Inflammatory macrophage treated with lipopolysaccharide for 1 hour (primary cell): ENCODE data around the gene SEMA3C.

Experiments used
- DNase-seq, 2 donors: peaks; one replicate each; pipeline ENCODE4 v3.0.0-alpha.2; 2020 to 2022

SEMA3C gene

DNA sequence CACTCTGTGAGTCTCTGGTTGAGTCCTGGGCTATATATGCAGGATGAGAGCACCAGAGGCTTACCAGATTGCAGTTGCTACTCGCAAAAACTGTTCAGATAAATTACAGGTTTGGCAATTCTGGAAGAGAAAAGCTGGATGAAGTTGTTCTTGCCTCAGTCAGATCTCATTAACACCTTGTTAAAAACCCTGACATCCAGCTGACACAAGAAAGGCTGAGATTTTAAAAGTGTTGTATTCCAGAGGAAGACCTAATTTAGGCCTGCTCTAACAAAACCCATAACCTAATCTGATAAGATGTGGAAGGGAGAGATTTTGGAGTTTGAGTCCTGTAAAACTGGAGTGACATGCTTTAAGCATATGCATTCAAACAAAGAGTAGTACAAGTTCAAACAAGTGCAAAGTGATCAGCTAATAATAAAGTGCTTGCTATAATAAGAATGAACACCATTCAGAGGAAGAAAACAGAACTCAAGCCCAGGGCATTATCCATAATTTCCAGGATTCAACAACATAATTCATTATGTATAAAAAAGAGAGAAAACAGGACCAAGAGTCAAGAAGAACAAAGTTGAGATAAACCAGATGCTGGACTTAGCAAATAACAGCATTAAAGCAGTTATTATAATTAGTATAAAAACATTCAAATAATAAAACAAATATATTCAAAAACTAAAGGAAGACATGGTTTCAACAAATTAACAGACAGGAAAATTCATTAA, 144.9 kb downstream of the SEMA3C start:
- DNase-seq: no peak

DNA sequence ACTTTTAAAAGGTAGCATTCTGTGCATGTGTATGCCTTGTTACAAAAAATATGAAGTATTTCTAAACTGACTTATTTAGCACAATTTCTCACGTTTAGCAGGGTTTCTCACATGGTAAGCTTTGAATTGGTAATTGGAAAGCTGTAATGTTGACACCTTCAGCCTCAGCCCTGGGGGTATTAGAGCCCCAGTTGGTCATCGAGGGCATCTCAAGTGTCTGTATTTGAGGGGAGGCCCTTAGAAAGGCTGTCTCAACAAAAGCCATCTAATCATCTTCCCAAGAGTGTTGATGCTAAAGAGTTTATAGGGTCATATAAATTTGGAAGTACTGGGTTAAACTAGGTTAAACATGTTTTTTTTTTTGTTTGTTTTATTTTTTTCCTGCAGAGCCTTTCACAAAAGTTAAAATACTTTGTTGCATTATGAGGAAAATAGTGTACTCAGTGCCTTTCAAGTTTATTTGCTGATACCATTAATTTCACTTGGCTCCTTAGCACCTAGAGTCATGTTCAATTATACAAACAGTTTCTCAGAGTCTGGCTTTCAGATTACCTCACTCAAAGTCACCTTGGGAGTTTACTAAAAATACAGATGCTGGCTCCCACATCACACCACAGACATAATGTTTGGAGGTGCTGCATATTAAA, 146.4 kb downstream of the SEMA3C start:
- no peak for DNase-seq

DNA sequence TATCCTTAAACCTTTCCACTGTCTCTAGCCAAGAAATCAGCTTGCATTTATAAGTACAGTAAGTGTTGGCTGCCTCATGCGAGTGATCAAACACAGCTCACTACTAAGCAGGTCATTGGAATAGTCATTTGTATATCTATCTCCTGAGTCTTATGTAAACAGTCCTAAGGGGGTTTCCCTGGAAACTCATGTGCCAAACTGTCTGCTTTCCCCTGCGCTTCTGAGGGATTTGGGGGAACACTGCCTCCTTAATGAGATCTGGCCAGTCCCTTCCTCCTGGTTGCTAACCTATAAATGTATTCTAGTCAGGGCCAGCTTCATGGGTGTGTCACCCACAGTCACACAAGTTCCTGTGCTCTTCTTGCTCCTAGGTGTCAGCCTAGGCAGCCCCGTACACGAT, 147.3 kb downstream of the SEMA3C start:
- peak in 1 of 2 donors; percentile 48 for DNase-seq

DNA sequence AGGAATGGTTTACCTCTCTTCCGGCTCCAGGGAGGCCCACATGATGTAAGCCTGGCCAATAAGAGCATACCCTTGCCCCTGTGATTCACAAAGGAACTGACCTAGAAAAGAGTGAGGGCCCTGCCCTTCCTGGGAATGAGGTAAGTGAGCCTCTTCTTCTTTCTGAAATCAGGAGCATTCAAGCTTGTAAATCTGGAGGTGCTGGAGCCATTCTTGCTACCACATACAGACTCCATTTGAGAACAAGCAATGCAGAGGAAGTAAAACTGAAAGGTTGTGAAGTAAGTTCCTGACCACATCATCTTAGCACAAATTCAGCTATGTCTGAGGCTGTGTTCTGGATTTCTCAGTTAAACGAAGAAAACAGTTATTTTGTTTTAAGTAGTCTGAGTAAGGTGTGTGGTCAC, 148.2 kb downstream of the SEMA3C start:
- DNase-seq: peak; percentile 28 to 36

DNA sequence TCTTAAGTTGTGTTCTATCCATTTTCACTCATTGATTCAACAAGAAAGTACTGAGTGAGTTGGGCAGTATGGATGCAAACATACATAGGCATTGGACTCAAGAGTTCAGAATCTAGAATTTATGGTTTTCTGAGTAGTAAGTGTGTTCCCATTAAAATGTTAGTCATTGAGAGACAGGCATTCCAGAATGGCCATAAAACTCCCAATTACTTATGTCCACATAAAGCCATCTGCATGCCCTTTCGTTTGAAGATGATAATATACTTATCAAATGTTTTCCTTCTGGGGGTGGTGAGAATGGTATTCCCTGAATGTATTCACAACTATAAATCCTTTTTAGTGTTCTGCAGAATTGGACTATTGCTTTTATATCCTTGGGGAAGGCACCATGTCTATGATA, 148.8 kb downstream of the SEMA3C start:
- no peak for DNase-seq

DNA sequence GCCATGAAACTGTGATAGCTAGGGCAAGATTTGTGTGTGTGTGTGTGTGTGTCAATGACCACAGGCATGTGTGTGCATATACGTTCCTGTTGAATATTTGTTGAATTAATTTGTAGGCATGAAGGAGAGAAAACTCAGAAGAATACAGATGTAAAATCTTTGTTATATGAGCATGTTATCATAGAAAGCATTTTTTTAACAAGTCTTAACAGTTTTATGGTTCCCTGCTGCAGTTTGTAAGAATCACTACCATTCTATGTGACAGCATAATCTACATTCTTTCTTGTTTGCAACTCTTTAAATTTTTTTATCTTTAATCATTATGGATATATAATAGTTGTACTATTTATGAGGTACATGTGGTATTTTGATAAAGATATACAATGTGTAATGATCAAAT, 150.1 kb downstream of the SEMA3C start:
- no peak for DNase-seq

DNA sequence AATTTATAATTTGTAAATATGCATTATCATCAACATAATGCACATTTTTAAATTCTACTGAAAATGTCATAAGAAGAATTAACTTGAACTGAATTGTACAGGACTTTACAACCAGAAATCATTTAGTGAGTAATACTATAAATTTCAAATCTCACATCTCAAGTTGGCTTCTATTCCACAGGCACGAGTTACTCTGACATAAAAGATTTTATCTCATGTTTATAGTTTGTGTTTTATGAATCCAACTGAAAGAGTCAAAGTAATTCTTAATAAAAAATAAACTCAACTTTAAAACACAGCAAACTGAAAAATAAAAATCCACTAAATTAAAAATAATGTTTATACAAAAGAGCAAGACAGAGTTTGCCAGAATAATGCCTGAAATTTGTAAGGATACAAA, 151.2 kb downstream of the SEMA3C start:
- DNase-seq: no peak

DNA sequence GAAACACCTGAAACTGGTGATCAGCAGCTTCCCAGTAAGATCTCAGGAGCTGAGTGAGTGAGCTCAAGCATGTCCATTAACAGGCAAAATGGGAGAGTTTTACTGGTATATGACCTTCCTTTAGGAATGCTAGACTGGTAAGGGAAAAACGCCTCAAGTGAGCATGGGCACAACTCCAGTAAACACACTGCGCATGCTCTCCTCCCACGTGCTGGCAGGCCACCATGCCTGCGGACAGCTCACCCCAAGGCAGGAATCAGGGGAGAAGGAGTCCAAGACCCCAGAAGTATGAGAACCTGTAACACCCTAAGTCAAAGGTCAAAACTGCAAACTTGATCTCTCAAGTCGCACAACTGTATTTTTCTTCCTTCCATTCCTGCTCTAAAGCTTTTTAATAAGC, 152.1 kb downstream of the SEMA3C start:
- no peak for DNase-seq

DNA sequence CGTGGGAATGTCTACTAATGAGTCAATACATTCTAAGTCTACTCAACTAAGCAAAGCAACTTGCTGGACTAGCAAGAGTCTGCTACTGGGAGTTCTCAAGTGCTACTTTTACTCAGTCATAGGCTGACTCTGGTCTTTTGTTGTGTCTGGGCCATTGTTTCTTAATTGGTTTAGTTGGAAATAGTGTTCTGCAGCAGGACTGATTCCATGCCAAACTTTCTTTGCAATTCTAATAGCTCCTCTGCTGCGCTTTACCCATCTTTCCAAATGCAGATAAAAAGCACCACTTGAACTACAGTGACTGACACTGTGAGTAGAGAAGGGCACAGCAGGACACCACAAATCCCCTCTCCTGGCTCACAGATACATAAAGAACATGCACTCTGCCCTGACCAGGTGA, 154.7 kb downstream of the SEMA3C start:
- no peak for DNase-seq

DNA sequence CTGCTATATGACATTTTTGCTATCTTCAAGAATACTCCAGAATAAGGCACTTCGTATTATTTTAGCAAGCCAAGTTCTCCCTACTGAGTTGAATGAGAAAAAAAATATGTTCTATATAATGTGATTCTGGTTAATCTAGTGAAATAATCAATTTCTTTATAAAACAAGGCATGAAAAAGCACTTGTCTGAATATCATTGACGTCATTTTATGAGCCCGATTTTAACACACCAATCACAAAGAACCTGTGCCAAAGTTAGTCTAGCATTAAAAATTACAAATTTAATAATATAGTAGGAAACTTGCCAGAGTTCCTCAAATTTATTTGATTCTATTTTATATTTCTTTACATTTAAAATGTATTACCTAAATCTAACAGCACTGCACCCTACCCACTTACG, 155.1 kb downstream of the SEMA3C start:
- no peak for DNase-seq

DNA sequence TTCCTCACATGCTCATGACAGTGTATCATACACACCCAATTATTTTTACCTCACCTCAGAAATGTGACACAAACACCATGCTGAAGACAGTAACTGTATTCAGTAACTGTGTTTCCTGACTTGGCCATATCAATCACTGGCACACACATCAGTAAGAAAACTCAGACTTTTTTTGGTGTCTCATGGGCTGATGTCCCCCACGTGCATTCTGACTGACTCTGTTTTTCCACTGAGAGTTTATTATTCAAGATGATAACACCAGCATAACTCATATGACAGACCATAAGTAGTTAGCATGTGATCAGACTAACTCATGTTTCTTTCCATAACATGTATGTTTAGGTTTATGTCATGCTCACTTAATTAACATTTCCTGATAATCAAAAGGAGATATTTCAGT, 155.6 kb downstream of the SEMA3C start:
- no peak for DNase-seq

DNA sequence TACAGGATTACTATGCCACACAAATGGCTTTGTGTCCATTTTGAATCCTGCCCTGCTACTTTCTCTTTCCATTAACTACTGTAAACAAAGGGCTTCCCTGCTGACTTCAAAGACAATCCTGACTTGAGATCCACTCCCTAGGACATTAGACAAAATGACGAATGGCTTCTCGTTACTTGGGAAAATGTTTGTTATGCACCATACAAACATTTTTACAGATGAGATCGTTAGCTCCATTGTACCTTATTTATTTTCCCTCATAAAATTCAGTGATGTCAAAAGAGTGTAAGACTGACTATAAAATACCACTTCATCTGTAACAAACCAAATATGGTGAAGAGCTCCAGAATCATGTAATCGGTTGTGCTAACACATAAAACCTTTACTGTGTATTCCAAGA, 158.6 kb downstream of the SEMA3C start:
- no peak for DNase-seq

DNA sequence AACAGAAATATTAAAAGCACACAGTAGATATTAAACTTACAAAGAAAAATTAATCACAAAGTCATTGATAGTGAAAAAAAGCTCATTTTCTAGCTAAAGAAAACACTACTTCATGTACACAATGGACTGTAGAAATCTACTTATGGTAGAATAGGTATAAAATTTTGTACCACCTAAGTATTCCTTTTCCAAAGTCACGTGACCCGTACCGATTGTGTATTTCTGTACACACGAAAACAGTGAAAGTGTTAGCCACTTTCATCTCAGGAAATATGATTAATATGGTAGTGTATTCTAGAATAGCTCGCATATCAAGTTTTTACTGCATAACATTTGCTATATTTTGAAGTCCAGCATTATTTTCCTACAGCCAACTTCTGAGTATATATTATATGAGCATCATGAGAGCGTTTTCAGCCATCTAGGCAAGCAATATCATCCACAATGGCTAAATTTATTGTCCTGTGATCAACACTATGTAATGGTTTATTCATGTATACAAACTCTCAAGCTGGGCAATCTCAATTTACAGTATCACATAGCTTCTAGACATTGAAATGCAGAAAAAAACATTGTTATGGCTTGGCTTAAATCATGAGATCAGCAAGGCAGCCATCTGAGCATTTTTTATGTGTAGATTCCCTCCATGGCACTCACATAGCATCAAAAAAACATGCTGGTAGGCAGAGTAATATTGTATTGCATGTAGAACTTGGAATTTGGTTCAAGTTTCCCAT, 165.7 kb downstream of the SEMA3C start:
- DNase-seq: no peak

DNA sequence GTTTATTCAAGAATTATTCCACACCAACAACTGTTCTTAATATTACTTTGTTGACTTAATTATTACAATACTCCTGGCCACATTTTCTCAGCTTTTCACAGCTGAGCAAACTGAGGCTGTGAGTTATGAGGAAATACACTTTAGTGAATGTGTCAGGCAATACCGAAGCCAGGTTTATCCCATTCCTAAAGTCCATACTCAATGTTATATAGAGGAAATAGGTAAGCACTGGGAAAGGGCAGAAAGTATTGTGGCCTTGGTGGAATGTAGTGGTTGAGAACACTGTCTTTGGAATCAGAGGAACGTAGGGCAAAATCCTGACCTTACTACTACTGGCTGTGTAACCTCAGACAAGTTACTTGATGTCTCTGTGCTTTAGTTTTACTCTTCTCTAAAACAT, 169.6 kb downstream of the SEMA3C start:
- no peak for DNase-seq

DNA sequence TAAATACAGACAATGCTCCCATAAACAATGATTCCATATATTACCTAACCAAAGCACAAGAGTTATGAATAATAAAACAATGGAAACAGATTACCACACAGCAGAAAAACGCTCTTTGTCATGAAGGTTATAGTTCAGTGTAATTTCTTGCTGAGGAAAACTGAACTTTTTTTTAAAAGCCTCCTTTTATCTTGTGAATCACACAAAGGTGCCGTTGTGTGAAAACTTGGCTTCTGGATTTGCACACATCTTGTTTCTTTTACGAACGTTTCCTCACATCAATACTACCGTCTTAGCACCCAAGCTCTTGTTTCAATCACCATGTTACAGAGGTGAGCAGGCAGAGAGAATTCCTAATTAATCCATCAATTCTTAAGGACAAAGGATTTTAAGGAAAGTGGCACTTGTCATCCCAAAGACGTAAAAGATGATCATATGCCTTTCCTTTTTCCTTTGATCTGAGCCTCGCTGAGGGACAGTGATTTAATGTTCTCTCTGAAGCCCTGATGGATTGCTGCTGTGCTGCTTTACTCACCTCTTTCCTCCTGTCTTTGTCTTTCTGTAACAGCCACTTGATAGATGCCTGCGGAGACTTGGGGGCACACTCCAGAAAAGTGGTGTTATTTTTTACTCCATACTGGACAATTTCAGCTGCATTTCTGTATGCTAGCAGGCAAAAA, 170.3 kb downstream of the SEMA3C start:
- no peak for DNase-seq

DNA sequence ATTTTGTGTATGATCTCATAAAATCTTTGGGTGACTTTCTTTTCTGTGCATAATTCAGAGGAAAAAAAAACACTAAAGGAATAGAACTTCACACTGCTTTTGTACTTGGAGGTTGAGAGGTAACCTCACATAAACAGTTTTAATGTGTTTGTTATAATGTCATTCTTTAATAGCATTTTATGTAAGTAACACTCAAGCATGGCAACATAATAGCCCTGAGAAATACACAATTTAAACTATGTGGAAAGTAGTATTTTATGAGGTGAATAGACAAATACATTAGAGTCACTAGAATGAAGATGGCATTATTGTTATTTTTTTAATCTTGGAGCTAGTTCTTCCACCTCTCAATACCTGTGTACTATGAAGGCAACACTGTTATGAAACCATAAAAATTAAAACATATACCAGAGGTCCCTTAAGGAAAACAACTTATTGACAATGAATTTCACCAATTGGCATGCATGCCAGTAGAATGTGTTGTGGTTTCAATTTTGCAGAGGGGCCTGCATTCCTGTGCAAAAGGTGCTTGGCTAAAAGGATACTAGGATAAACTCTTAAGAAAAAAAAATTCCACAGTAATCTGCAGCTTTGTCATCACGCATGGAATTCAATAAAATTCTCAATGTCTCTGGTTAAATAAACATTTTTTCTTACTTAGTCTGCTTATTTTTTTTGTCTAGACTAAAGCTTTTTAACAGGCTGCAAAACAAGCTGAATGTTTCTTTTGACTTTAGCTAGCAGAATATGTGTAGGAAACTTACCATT, 177.9 kb downstream of the SEMA3C start:
- no peak for DNase-seq

DNA sequence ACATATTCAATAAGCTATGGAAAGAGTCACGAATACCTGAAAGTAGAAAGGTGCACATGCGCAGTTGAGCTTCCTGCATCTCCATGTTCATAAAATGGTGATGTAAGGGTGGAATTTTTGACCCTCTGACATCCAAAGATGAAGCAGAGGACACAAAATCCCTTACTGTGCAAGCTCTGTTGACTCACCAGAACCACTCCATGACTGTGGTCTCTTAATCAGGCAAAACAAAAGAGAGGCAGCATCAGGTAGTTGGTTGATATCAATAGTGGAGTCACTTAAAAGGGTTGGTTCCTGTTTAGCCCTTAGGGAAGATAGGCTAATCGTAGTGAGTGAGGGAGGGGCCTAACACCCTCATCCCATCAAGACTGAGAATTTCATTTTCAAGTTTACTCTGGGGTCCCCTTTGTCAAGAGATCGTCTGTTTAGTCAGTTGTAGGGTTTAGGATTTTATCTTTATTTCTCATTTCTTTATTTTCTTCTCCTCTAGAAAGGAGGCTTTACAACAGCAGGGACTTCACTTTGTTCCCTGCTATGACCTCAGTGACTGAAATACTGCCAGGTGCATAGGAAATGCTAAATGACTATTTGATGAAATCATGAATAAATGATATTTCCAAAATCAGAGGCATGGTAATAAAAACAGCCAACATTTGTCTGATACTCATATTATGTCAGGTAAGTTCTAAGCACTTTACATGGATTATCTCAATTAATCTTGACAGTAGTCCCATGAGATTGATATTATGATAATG, 182.3 kb downstream of the SEMA3C start:
- no peak for DNase-seq

DNA sequence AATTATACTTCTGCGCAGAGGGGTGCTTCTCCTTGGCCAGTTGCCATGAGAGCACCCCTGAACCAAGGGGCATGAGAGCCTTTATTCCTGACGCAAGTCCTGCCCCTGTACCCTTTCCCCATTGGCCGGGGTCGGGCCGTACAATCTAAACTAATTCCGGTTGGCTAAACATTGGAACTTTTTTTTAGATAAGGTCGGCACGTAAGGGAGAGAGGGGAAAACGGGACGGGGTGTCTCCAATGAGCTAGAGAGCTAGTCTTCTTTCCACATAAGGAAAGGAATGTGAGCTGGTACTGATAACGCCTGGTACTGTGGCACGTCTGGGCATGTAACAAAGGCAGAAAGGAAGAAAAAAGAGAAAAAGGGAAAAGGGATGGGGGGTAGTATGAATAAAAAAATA, 183.5 kb downstream of the SEMA3C start:
- no peak for DNase-seq

DNA sequence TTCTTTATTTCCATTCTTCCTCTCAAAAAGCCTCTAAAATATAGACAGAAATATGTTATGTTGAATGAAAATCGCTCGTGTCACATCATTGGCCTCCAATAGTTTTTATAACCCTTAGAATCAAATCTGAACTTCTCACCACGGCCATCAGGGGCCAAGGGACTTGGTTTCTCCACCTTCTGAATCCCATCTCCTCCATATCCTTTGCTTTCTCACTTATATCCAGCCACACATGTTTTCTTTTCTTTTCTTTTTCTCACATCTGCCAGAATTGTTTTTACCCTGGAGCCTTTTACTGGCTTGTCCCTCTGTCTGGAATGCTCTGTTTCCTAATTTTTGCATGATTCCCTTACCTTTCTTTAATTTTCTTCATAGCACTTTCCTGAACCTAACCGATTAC, 184.8 kb downstream of the SEMA3C start:
- no peak for DNase-seq

DNA sequence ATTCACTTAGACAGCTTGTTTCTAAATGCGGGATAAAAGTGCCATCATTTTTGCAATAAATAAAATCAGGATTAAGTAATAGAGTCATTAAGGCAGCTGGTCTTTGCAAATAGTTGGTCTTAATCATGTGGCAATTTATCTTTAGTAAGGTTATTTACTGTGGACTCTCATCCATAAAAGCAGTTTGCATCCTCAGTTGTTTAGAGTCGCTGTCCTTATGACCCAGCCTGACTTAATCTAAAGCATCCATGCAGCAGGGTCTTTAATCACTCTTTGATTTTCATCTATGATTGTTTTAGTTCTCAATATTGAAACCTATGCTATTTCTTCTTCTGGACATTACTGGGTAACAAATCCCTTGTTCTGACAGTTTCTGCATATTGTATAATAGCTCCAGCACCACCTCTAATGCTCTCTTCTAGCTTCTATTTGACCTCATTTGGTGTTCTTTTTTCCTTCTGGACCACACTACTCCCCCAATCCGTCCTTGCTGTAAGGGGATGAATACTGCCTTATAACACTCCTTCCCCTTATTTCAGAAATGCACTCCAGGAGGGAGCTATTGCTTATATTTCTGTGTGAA, 185.4 kb downstream of the SEMA3C start:
- no peak for DNase-seq

DNA sequence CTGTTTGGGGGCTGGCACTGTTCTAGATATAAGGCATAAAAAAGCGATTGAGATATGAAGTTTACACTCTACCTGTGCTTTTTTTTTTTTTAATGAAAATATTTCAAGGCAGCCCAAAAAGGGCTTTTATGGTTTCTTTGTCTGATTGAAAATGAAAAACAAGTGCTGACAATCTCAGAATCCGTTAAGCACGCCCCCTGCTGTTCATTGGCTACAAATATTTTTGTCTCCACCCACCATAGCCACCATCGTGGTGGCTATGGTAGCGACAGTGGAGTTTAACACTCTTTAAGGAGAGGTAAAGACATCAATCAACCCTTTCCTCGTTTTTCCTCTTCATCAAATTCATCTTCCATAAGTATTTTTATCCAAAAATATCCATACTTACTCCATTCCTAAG, 186.2 kb downstream of the SEMA3C start:
- no peak for DNase-seq

DNA sequence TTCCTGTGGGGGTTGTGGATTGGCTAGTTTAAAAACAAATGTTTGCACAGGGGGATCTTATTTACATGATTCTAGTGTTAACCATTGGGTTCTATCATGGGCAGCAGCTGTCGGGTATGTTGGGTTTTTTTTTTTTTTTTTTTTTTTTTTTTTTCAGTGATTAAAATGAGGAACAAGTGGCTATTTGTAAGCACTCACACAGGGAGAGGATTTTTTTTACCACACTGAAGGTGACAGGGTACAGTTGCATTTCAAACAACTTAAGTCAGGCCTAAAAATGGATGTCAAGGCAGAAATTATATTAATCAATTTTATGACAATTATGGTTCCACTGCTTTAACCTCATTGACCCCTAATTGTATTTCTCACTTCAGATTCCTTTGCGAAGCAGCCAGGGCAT, 187.6 kb downstream of the SEMA3C start:
- peak in 1 of 2 donors; percentile 49 for DNase-seq
